ENCODE measurements around the gene GPD1L. TPM values are rescaled to one million over a fixed set of nuclear protein-coding genes. Genes with fewer than 3 reads are reported as not detected.
"Not testable (repeated sequence)": the region's sequence is repeated elsewhere in the genome, so short reads cannot be mapped to it uniquely, and the experiment has no call there.

GPD1L gene
- total RNA-seq, 4 donors from 2014 or later: 80.8 to 168 (median 91.3) TPM

- H3K9me3 ChIP-seq: no peaks in the 10 kb centered on the region
- no peak overlapping the region for H3K27ac ChIP-seq
- intact Hi-C loops (cut with DNase I; ENCODE audit: low total_unique reads) (no loop called here), in situ Hi-C loops (cut with MboI; ENCODE audit: low sequenced_read_pairs in 4 of 4) (loop anchor here in 1 of 4 donors (25.0 kb wide), 1 partner anchor 565 kb away; the partner anchor contains the start of gene STT3B)
- no peaks in the 10 kb centered on the region for H3K36me3 ChIP-seq
- H3K4me1 ChIP-seq: peaks cover 0 to 8% of the 10 kb centered on the region in 2 donors
- no peak overlapping the region for H3K4me3 ChIP-seq
- no peak for TF ChIP-seq CTCF (IDR thresholded peaks at IDR 0.05 in 4 of 5, conservative IDR thresholded peaks at IDR 0.05 in 1 of 5)
- TF ChIP-seq POLR2A (IDR thresholded peaks at IDR 0.05): no peak
- DNase-seq (no peak), ATAC-seq (no peak)
- H3K27me3 ChIP-seq: no peaks in the 10 kb centered on the region
These were observed 4.1 kb upstream of the GPD1L start for GRCh38 chr3:32102289-32102688.

- ATAC-seq (no peak), DNase-seq (no peak)
- intact Hi-C loops (cut with DNase I; ENCODE audit: low total_unique reads) (no loop called here), in situ Hi-C loops (cut with MboI; ENCODE audit: low sequenced_read_pairs in 4 of 4) (loop anchor here in 1 of 4 donors (25.0 kb wide), 1 partner anchor 567 kb away; the partner anchor contains the start of gene STT3B)
- no peaks in the 10 kb centered on the region for H3K36me3 ChIP-seq
- H3K27me3 ChIP-seq: no peaks in the 10 kb centered on the region
- peaks cover 21 to 30% of the 10 kb centered on the region in 2 donors for H3K4me1 ChIP-seq
- H3K4me3 ChIP-seq: no peak overlapping the region
- no peaks in the 10 kb centered on the region for H3K9me3 ChIP-seq
- TF ChIP-seq POLR2A (IDR thresholded peaks at IDR 0.05): no peak
- no peak for TF ChIP-seq CTCF (IDR thresholded peaks at IDR 0.05 in 4 of 5, conservative IDR thresholded peaks at IDR 0.05 in 1 of 5)
- no peak overlapping the region for H3K27ac ChIP-seq
These were observed 1.9 kb upstream of the GPD1L start for GRCh38 chr3:32104492-32104891.

GRCh38 chr3:32105291-32106131, 909 bp upstream of the GPD1L start:
- DNase-seq (no peak), ATAC-seq (no peak)
- TF ChIP-seq CTCF (IDR thresholded peaks at IDR 0.05 in 4 of 5, conservative IDR thresholded peaks at IDR 0.05 in 1 of 5) (no peak), POLR2A (IDR thresholded peaks at IDR 0.05) (no peak)
- intact Hi-C loops (cut with DNase I; ENCODE audit: low total_unique reads) (loop anchor here (1.0 to 2.0 kb wide), 2 partner anchors 61 to 573 kb away; partner anchors contain the start of gene STT3B), in situ Hi-C loops (cut with MboI; ENCODE audit: low sequenced_read_pairs in 4 of 4) (loop anchor here in 1 of 4 donors (25.0 kb wide), 1 partner anchor 568 kb away; the partner anchor contains the start of gene STT3B)
- no peaks in the 10 kb centered on the region for H3K9me3 ChIP-seq
- H3K27me3 ChIP-seq: no peaks in the 10 kb centered on the region
- no peaks in the 10 kb centered on the region for H3K36me3 ChIP-seq
- peak overlapping the region; percentile 41 to 79 (median 64) for H3K4me3 ChIP-seq
- H3K4me1 ChIP-seq: peaks cover 31 to 40% of the 10 kb centered on the region in 2 donors
- peak overlapping the region; percentile 86 to 96 (median 94) for H3K27ac ChIP-seq

- in situ Hi-C loops (cut with MboI; ENCODE audit: low sequenced_read_pairs in 4 of 4): loop anchor here in 1 of 4 donors (25.0 kb wide), 1 partner anchor 570 kb away; the partner anchor contains the start of gene STT3B
- TF ChIP-seq CTCF (IDR thresholded peaks at IDR 0.05 in 4 of 5, conservative IDR thresholded peaks at IDR 0.05 in 1 of 5): no peak
- no peak for TF ChIP-seq POLR2A (IDR thresholded peaks at IDR 0.05)
- peak; percentile 70 to 84 for DNase-seq
- Histone ChIP-seq H3K4me3 (peak overlapping the region; percentile 63 to 92 (median 78)), H3K9me3 (no peaks in the 10 kb centered on the region), H3K4me1 (peaks cover 44 to 53% of the 10 kb centered on the region in 2 donors), H3K27me3 (no peaks in the 10 kb centered on the region), H3K36me3 (no peaks in the 10 kb centered on the region), H3K27ac (peak overlapping the region; percentile 86 to 96 (median 94))
- ATAC-seq: peak; percentile 43 to 64
- intact Hi-C loops (cut with DNase I; ENCODE audit: low total_unique reads): loop anchor here (1.0 to 2.0 kb wide), 2 partner anchors 62 to 575 kb away; partner anchors contain the start of gene STT3B
These were observed 526 bp downstream of the GPD1L start for GRCh38 chr3:32106929-32107362.

GRCh38 chr3:32108224-32108623, 1.8 kb downstream of the GPD1L start:
- H3K4me1 ChIP-seq: peaks cover 55 to 63% of the 10 kb centered on the region in 2 donors

More at GRCh38 chr3:32108224-32108623, 1.8 kb downstream of the GPD1L start:
- H3K27me3 ChIP-seq; H3K9me3 ChIP-seq; intact Hi-C loops (cut with DNase I; ENCODE audit: low total_unique reads); H3K36me3 ChIP-seq; ATAC-seq: not testable (repeated sequence)
- peak in 1 of 2 donors; percentile 52 for DNase-seq
- H3K4me3 ChIP-seq: peak overlapping the region in 3 of 4 donors; percentile 10 to 76 (median 63)
- peak overlapping the region; percentile 86 to 96 (median 94) for H3K27ac ChIP-seq
- in situ Hi-C loops (cut with MboI; ENCODE audit: low sequenced_read_pairs in 4 of 4): loop anchor here in 1 of 4 donors (25.0 kb wide), 1 partner anchor 571 kb away; the partner anchor contains the start of gene STT3B

Data from gastrocnemius medialis (tissue), 4 donors.